ENCODE data around the gene CACNA1H.
"Not testable (repeated sequence)": the region's sequence is repeated elsewhere in the genome, so short reads cannot be mapped to it uniquely, and the experiment has no call there.

Gene CACNA1H

DNA sequence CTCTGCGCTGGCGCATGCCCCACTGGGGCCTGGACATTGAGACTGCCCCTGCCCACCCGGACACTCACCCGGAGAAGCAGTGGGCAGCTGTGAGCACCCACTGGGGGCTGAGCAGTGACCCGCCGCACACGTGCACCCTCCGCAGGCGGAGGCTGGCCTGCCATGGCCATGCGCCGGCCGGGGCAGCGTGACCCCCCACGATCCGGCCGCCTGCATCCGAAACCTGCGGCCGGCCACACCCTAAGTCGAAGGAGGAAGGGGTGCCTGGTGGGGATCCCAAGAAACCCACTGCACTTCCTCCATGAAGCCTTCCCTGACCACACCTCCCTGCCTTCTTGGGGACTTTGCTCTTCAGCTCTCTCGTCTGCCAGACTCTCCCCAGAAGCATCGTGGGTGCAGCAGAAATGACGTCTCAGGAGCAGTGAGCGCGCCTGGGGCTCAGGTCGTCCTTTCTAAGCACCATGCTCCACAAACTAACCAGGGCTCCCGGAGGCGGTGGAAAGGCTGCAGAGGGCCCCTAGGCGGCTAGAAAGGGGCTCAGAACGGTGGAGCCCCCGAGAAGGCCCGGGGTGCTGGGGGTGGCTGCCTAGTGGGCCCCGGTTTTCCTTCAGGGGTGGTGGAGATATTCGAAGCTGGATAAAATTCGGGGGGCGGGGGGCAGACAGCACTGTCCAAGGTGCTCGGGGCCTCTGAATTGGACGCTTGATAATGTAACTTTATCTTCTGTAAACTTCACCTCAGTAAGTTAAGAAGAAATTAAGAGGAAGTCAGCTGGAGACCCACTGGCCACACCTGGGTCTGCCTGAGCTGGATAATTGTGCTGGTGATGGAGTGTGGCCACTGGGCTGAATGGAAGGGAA, 70.7 kb downstream of the CACNA1H start:
- H3K9me3 Mint-ChIP-seq, result no peaks in the 10 kb centered on the region
- H3K36me3 Mint-ChIP-seq, result no peaks in the 10 kb centered on the region
- no peaks in the 10 kb centered on the region for H3K27me3 Mint-ChIP-seq
- peak overlapping the region; percentile 41 for H3K27ac Mint-ChIP-seq
- H3K4me3 Mint-ChIP-seq, result no peak overlapping the region
- no peaks in the 10 kb centered on the region for H3K4me1 Mint-ChIP-seq

- H3K36me3 Mint-ChIP-seq, result no peaks in the 10 kb centered on the region
- H3K27ac Mint-ChIP-seq, result no peak overlapping the region
- H3K9me3 Mint-ChIP-seq, result no peaks in the 10 kb centered on the region
- H3K4me1 Mint-ChIP-seq, result no peaks in the 10 kb centered on the region
- H3K27me3 Mint-ChIP-seq, result no peaks in the 10 kb centered on the region
- no peak overlapping the region for H3K4me3 Mint-ChIP-seq
Measured at GRCh38 chr16:1224558-1224957, 71.7 kb downstream of the CACNA1H start.

GRCh38 chr16:1225051-1225451, 72.1 kb downstream of the CACNA1H start, which contains the start of gene TPSG1:
TPSG1 (minus strand) TSS chr16:1225268; CDS start chr16:1225252, 16 bp downstream.
- H3K9me3 Mint-ChIP-seq, result no peaks in the 10 kb centered on the region
- H3K4me3 Mint-ChIP-seq, result no peak within 1 kb of the TSS
- no peaks in the 10 kb centered on the region for H3K27me3 Mint-ChIP-seq
- H3K27ac Mint-ChIP-seq, result no peak within 1 kb of the TSS
- no peaks in the 10 kb centered on the region for H3K36me3 Mint-ChIP-seq
- no peaks in the 10 kb centered on the region for H3K4me1 Mint-ChIP-seq

DNA sequence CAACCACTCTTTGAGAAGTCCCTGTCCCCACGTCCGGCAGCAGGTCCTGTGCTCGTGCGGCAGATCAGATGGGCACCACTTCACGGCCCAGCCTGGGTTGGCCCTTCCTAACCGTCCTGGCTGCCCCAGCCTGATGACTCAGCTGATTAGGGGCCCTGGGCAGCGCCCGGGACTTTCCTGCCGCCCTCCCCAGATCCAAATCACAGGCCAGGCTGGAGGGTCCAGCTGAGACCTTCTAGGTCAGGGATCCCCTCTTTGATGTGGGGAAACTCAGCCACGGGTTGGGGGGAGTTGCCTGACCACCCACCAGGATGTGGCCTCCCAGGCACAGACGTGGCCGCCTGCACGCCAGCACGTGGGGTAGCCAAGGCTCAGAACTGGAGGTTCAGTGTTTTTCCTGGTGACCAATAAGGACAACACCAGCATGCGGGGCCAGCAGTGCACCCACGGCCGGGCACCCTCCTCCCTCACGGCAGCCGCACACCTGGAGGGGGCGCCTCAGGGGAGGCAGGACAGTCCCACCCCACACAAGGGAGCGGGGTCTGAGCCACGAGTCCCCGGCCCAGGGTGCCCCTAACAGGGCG, 72.9 kb downstream of the CACNA1H start:
- not testable (repeated sequence) for H3K4me3 Mint-ChIP-seq, H3K9me3 Mint-ChIP-seq, H3K4me1 Mint-ChIP-seq, H3K27ac Mint-ChIP-seq, H3K27me3 Mint-ChIP-seq, H3K36me3 Mint-ChIP-seq

- H3K36me3 Mint-ChIP-seq, H3K9me3 Mint-ChIP-seq, H3K27me3 Mint-ChIP-seq, H3K4me1 Mint-ChIP-seq, H3K4me3 Mint-ChIP-seq, H3K27ac Mint-ChIP-seq: not testable (repeated sequence)
Measured at GRCh38 chr16:1226692-1227091, 73.8 kb downstream of the CACNA1H start.

DNA sequence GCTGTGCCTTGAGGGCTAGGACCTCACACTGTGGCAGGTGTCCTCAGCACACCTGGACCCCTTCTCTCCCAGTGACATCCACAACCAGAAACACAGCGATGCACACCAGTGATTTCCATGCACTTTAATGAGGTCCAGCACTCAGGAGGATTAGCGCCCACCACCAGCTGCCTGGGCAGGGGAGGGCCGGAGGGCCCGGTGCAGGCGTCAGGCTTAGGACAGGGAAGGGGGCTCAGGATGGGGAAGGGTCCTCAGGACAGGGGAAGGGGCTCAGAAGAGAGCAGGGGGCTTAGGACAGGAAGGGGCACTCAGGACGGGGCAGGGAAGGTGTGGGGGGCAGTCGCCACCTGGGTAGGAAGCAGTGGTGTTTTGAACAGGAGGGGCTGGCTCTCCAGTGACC, 75.3 kb downstream of the CACNA1H start:
- H3K36me3 Mint-ChIP-seq, H3K27me3 Mint-ChIP-seq, H3K27ac Mint-ChIP-seq, H3K4me1 Mint-ChIP-seq, H3K9me3 Mint-ChIP-seq, H3K4me3 Mint-ChIP-seq: not testable (repeated sequence)

DNA sequence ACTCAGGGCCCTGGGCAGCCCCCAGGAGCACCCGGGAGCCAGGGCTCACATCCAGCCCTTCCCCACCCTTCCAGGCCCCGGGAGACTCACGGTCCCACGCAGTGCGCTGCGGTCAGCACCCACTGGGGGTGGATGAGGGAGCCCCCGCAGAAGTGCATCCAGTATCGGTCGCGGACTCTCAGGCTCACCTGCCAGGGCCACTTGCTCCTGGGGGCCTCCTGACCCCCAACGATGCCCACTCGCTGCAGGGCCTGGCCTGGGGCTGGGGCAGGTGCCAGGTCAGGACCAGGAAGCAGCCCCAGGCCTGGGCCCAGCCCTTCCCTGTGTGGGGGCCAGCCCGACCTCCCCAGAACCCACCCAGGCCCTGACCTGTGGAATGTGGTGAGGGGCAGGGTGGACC, 76.6 kb downstream of the CACNA1H start:
- H3K27me3 Mint-ChIP-seq, H3K4me3 Mint-ChIP-seq, H3K9me3 Mint-ChIP-seq, H3K27ac Mint-ChIP-seq, H3K4me1 Mint-ChIP-seq, H3K36me3 Mint-ChIP-seq: not testable (repeated sequence)

- H3K9me3 Mint-ChIP-seq, H3K27ac Mint-ChIP-seq, H3K4me3 Mint-ChIP-seq, H3K36me3 Mint-ChIP-seq, H3K27me3 Mint-ChIP-seq, H3K4me1 Mint-ChIP-seq: not testable (repeated sequence)
Measured at GRCh38 chr16:1230084-1230470, 77.2 kb downstream of the CACNA1H start, which contains the start of gene TPSB2. TPSB2 (minus strand) TSS chr16:1230184; CDS start chr16:1229951, 233 bp downstream.

DNA sequence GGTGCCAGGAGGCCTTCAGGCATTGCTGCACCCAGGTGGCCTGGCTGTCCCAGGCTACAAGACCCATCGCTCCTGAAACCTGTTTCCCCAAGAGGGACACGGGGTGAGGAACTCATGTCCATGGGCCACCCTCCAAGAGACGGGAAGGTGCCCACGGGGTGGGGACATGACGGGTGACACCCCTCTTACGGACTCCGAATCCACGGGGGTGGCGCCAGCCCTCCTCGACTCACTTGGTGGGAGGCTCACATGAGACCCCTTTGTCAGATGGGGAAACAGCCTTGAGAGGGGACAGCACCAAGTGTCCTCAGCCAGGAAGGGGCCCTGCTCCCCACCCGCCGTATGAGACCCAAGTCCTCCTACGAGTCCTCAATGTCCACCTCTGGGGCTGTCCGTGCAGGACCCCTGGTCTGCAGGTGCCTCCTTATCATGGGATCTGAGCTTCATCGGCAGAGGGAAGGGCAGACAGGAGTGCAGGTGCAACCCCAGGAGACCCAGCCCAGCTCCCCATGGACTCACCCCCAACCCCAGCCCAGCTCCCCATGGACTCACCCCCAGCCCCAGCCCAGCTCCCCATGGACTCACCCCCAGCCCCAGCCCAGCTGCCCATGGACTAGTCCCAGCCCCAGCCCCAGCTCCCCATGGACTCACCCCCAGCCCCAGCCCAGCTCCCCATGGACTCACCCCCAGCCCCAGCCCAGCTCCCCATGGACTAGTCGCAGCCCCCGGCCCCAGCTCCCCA, 77.7 kb downstream of the CACNA1H start:
- H3K27ac Mint-ChIP-seq, H3K4me1 Mint-ChIP-seq, H3K36me3 Mint-ChIP-seq: not testable (repeated sequence)

DNA sequence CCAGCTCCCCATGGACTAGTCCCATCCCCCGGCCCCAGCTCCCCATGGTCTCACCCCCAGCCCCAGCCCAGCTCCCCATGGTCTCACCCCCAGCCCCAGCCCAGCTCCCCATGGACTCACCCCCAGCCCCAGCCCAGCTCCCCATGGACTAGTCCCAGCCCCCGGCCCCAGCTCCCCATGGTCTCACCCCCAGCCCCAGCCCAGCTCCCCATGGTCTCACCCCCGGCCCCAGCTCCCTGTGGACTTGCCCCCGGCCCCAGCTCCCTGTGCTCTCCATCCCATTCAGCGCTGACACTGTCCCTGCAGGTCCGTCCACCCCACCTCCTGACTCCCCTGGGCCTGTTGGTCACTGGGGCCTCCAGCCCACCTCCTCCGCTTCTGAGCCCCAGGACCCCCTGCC, 78.4 kb downstream of the CACNA1H start:
- not testable (repeated sequence) for H3K27ac Mint-ChIP-seq, H3K4me1 Mint-ChIP-seq, H3K9me3 Mint-ChIP-seq, H3K36me3 Mint-ChIP-seq, H3K4me3 Mint-ChIP-seq, H3K27me3 Mint-ChIP-seq

More for the DNA sequence above, 77.7 kb downstream of the CACNA1H start:
- H3K9me3 Mint-ChIP-seq, H3K4me3 Mint-ChIP-seq, H3K27me3 Mint-ChIP-seq: not testable (repeated sequence)

DNA sequence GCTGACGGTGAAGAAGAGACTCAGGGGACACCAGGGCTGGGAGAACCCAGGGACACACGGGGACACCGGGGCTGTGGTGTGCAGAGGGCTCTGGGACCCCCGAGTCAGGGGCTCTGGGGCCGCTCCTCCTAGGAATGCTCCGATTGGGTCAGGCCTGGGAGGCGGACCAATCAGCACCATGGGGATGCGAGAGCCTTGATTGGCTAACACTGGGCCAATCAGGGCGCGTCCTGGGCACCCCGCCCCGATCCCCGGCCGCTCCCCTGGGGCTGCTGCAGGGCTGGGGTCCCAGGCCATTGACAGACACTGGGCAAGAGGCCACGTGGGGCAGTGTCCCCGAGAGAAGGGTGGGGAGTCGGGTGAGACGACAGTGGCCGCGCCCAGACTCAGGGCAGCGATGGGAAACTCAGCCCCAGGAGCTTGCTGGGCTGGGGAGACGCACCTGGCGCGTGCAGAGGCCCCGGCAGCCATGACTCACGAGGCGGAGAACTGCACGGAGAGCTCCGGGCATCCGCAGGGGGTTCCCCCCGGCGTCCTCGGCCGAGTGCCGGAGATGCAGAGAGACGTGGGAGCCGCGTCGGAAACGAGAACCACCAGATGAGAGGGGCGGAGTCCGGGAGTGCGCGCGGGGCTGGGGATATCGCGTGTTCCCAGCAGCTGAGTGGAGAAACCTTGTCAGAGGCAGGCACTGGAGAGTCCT, 79.3 kb downstream of the CACNA1H start:
- not testable (repeated sequence) for H3K4me3 Mint-ChIP-seq, H3K9me3 Mint-ChIP-seq, H3K27me3 Mint-ChIP-seq, H3K36me3 Mint-ChIP-seq, H3K27ac Mint-ChIP-seq, H3K4me1 Mint-ChIP-seq

- H3K36me3 Mint-ChIP-seq, H3K27me3 Mint-ChIP-seq, H3K27ac Mint-ChIP-seq, H3K4me1 Mint-ChIP-seq, H3K4me3 Mint-ChIP-seq, H3K9me3 Mint-ChIP-seq: not testable (repeated sequence)
Measured at GRCh38 chr16:1236659-1237058, 83.8 kb downstream of the CACNA1H start.

GRCh38 chr16:1237990-1238389, 85.1 kb downstream of the CACNA1H start:
- Mint-ChIP-seq H3K4me1 (no peaks in the 10 kb centered on the region), H3K27me3 (no peaks in the 10 kb centered on the region), H3K9me3 (no peaks in the 10 kb centered on the region), H3K4me3 (no peak overlapping the region), H3K36me3 (no peaks in the 10 kb centered on the region), H3K27ac (no peak overlapping the region)

DNA sequence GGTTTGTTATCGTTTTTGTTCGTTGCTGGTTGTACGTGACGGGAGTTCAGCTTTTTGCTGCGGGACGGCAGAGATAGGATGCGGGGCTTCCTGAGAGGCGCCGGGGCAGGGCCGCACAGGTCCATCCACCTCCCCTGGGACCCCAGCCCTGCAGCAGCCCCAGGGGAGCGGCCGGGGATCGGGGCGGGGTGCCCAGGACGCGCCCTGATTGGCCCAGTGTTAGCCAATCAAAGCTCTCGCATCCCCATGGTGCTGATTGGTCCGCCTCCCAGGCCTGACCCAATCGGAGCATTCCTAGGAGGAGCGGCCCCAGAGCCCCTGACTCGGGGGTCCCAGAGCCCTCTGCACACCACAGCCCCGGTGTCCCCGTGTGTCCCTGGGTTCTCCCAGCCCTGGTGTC, 86.0 kb downstream of the CACNA1H start:
- H3K27me3 Mint-ChIP-seq, H3K36me3 Mint-ChIP-seq, H3K4me1 Mint-ChIP-seq, H3K9me3 Mint-ChIP-seq, H3K4me3 Mint-ChIP-seq, H3K27ac Mint-ChIP-seq: not testable (repeated sequence)

DNA sequence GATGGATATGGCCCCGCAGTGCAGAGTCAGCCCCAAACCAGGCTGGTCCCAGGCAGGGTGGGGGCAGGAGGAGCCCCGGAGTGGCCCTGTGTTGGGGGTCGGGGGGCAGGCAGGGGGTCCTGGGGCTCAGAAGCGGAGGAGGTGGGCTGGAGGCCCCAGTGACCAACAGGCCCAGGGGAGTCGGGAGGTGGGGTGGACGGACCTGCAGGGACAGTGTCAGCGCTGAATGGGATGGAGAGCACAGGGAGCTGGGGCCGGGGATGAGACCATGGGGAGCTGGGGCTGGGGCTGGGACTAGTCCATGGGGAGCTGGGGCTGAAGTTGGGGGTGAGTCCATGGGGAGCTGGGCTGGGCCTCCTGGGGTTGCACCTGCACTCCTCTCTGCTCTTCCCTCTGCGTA, 86.7 kb downstream of the CACNA1H start:
- H3K27ac Mint-ChIP-seq, H3K36me3 Mint-ChIP-seq, H3K4me1 Mint-ChIP-seq, H3K9me3 Mint-ChIP-seq, H3K27me3 Mint-ChIP-seq, H3K4me3 Mint-ChIP-seq: not testable (repeated sequence)

- not testable (repeated sequence) for H3K4me1 Mint-ChIP-seq
Measured at GRCh38 chr16:1240436-1240835, 87.5 kb downstream of the CACNA1H start, which contains the start of gene TPSAB1. TPSAB1 (plus strand) TSS chr16:1240705; CDS start chr16:1240939, 234 bp downstream.

More at GRCh38 chr16:1240436-1240835, 87.5 kb downstream of the CACNA1H start, which contains the start of gene TPSAB1:
- H3K27me3 Mint-ChIP-seq, H3K4me3 Mint-ChIP-seq, H3K27ac Mint-ChIP-seq, H3K36me3 Mint-ChIP-seq, H3K9me3 Mint-ChIP-seq: not testable (repeated sequence)

All from activated naive CD4-positive, alpha-beta T cell treated with anti-CD3 and anti-CD28 coated beads, Interleukin-2, amount 50 U/mL, for 24 hours (primary cell).